ENCODE results near the gene FCRL6. TPM values are rescaled to one million over a fixed set of nuclear protein-coding genes. Genes with fewer than 3 reads are reported as not detected.

Gene FCRL6
- total RNA-seq, 1 donor from 2014 or later: not detected

- H3K4me1 Mint-ChIP-seq (ENCODE audit: low read depth): peaks cover 6% of the 10 kb centered on the region
- H3K4me3 Mint-ChIP-seq (ENCODE audit: unreplicated experiment): no peak overlapping the region
- peaks cover 13% of the 10 kb centered on the region for H3K27me3 Mint-ChIP-seq (ENCODE audit: low read depth)
- no peak for DNase-seq (ENCODE audit: low spot score)
- H3K36me3 Mint-ChIP-seq (ENCODE audit: low read depth): no peaks in the 10 kb centered on the region
- TF ChIP-seq CTCF (IDR thresholded peaks at IDR 0.05): no peak
- H3K27ac Mint-ChIP-seq (ENCODE audit: unreplicated experiment): no peak overlapping the region
- H3K9me3 Mint-ChIP-seq (ENCODE audit: low read depth): no peaks in the 10 kb centered on the region
These were observed 15.2 kb upstream of the FCRL6 start for GRCh38 chr1:159786966-159787365.

- H3K36me3 Mint-ChIP-seq (ENCODE audit: low read depth): no peaks in the 10 kb centered on the region
- peak; percentile 79 for TF ChIP-seq CTCF (IDR thresholded peaks at IDR 0.05)
- no peak overlapping the region for H3K4me3 Mint-ChIP-seq (ENCODE audit: unreplicated experiment)
- H3K27me3 Mint-ChIP-seq (ENCODE audit: low read depth): peaks cover 28% of the 10 kb centered on the region
- no peaks in the 10 kb centered on the region for H3K9me3 Mint-ChIP-seq (ENCODE audit: low read depth)
- no peaks in the 10 kb centered on the region for H3K4me1 Mint-ChIP-seq (ENCODE audit: low read depth)
- no peak overlapping the region for H3K27ac Mint-ChIP-seq (ENCODE audit: unreplicated experiment)
- no peak for DNase-seq (ENCODE audit: low spot score)
These were observed 11.8 kb upstream of the FCRL6 start for GRCh38 chr1:159790237-159790917.

GRCh38 chr1:159791031-159791430 lies 11.1 kb upstream of the FCRL6 start:
- no peaks in the 10 kb centered on the region for H3K36me3 Mint-ChIP-seq (ENCODE audit: low read depth)
- H3K27me3 Mint-ChIP-seq (ENCODE audit: low read depth): peaks cover 28% of the 10 kb centered on the region
- no peak for DNase-seq (ENCODE audit: low spot score)
- no peak overlapping the region for H3K4me3 Mint-ChIP-seq (ENCODE audit: unreplicated experiment)
- TF ChIP-seq CTCF (IDR thresholded peaks at IDR 0.05): no peak
- no peaks in the 10 kb centered on the region for H3K4me1 Mint-ChIP-seq (ENCODE audit: low read depth)
- H3K27ac Mint-ChIP-seq (ENCODE audit: unreplicated experiment): no peak overlapping the region
- H3K9me3 Mint-ChIP-seq (ENCODE audit: low read depth): no peaks in the 10 kb centered on the region

GRCh38 chr1:159791461-159791860 lies 10.7 kb upstream of the FCRL6 start:
- Mint-ChIP-seq H3K4me3 (ENCODE audit: unreplicated experiment) (no peak overlapping the region), H3K27me3 (ENCODE audit: low read depth) (peaks cover 30% of the 10 kb centered on the region), H3K36me3 (ENCODE audit: low read depth) (no peaks in the 10 kb centered on the region), H3K4me1 (ENCODE audit: low read depth) (no peaks in the 10 kb centered on the region), H3K27ac (ENCODE audit: unreplicated experiment) (no peak overlapping the region), H3K9me3 (ENCODE audit: low read depth) (no peaks in the 10 kb centered on the region)
- no peak for TF ChIP-seq CTCF (IDR thresholded peaks at IDR 0.05)
- DNase-seq (ENCODE audit: low spot score): no peak

- TF ChIP-seq CTCF (IDR thresholded peaks at IDR 0.05): no peak
- no peak for DNase-seq (ENCODE audit: low spot score)
- Mint-ChIP-seq H3K9me3 (ENCODE audit: low read depth) (no peaks in the 10 kb centered on the region), H3K27me3 (ENCODE audit: low read depth) (peaks cover 40% of the 10 kb centered on the region), H3K4me3 (ENCODE audit: unreplicated experiment) (no peak overlapping the region), H3K4me1 (ENCODE audit: low read depth) (no peaks in the 10 kb centered on the region), H3K36me3 (ENCODE audit: low read depth) (no peaks in the 10 kb centered on the region), H3K27ac (ENCODE audit: unreplicated experiment) (no peak overlapping the region)
These were observed 6.6 kb upstream of the FCRL6 start for GRCh38 chr1:159795534-159795933.
